ENCODE data around the gene R3HDM4. TPM values are rescaled to one million over a fixed set of nuclear protein-coding genes. Genes with fewer than 3 reads are reported as not detected.
A peak's percentile ranks its signal among the peaks of the same experiment; 100 is the strongest.

The R3HDM4 gene
- total and polyA plus RNA-seq, 9 of the 15 experiments (the other 6 are each of a cell fraction or from before 2014, with no cell fraction given): 3.2 to 154 (median 59.0) TPM

DNA sequence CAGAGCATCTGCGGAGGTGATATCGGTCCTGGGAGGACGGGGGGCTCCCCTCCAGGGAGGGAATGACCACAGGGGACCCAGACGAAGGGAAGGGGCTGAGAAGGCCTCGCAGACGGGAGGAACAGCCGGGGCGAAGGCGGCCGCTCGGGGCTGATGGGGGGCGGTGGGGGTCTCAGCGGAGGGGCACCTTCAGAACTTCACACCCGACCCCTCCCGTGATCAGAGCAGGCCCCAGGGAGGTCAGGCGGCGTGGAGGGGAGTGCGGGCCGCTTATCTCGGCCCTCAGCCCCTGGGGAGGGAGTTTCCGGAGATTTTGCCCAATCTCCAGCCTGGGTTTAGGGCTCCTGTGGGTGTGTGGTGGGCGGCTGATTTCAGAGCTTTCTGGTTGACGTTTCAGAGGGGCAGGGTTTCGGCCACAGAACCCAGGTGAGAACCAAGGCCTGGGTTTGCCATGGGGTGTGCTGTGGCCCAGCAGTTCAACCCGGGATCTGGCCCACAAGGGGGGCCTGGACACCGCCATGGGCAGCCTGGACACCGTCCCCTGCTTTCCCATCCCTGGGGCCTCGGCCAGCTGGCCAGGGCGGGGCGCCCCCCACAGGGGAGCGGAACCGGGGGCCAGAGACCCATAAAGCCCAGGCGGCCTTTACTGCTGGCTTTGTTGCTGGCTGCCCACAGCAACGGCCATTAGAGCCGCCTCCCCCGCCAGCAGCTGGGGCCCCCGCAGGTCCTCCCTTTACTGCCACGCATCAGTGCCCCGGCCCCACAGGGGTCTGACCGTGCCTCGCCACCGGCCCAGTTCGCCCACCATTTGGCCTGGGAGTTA lies 41.9 kb upstream of the R3HDM4 start (continued):
- TF ChIP-seq ARNT (IDR thresholded peaks at IDR 0.05) (peak in 1 of 2 experiments; percentile 20; a peak in 1 of 4 replicates), HDAC2 (IDR thresholded peaks at IDR 0.05) (peak; percentile 83), IFI16 (CRISPR knock-in tag; IDR thresholded peaks at IDR 0.05) (no peak), ZC3H8 (IDR thresholded peaks at IDR 0.05) (no peak), ZNF551 (CRISPR knock-in tag; IDR thresholded peaks at IDR 0.05) (no peak), ESRRB (CRISPR knock-in tag; IDR thresholded peaks at IDR 0.05; ENCODE audit: borderline replicate concordance) (no peak), MTA1 (IDR thresholded peaks at IDR 0.05; ENCODE audit: borderline replicate concordance) (peak; percentile 31; the same call in 1 of the 2 replicates), ZC3H4 (CRISPR knock-in tag; IDR thresholded peaks at IDR 0.05; ENCODE audit: borderline replicate concordance) (no peak; the same call in 1 of the 2 replicates), ZNF589 (CRISPR knock-in tag; IDR thresholded peaks at IDR 0.05; ENCODE audit: low read depth) (peak; percentile 34; the same call in 1 of the 2 replicates), TBL1XR1 (IDR thresholded peaks at IDR 0.05; ENCODE audit: low read length in 2 of 2) (no peak; a peak in 1 of 4 replicates), ZFP36 (IDR thresholded peaks at IDR 0.05; ENCODE audit: low read depth, low read length, partially characterized antibody) (no peak)
- TF ChIP-seq, protein P1, sequence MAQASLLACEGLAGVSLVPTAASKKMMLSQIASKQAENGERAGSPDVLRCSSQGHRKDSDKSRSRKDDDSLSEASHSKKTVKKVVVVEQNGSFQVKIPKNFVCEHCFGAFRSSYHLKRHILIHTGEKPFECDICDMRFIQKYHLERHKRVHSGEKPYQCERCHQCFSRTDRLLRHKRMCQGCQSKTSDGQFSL (CRISPR knock-in tag; IDR thresholded peaks at IDR 0.05): no peak; the same call in 1 of the 2 replicates
- TF ChIP-seq, protein P1 (tag; IDR thresholded peaks at IDR 0.05): no peak
- TF ChIP-seq, protein P2, sequence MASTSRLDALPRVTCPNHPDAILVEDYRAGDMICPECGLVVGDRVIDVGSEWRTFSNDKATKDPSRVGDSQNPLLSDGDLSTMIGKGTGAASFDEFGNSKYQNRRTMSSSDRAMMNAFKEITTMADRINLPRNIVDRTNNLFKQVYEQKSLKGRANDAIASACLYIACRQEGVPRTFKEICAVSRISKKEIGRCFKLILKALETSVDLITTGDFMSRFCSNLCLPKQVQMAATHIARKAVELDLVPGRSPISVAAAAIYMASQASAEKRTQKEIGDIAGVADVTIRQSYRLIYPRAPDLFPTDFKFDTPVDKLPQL (IDR thresholded peaks at IDR 0.05; ENCODE audit: extremely low read depth, insufficient read length): no peak
- TF ChIP-seq, protein P3, sequence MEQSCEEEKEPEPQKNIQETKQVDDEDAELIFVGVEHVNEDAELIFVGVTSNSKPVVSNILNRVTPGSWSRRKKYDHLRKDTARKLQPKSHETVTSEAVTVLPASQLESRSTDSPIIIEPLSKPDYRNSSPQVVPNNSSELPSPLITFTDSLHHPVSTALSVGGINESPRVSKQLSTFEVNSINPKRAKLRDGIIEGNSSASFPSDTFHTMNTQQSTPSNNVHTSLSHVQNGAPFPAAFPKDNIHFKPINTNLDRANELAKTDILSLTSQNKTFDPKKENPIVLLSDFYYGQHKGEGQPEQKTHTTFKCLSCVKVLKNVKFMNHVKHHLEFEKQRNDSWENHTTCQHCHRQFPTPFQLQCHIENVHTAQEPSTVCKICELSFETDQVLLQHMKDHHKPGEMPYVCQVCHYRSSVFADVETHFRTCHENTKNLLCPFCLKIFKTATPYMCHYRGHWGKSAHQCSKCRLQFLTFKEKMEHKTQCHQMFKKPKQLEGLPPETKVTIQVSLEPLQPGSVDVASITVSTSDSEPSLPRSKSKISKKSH (CRISPR knock-in tag; IDR thresholded peaks at IDR 0.05): no peak
- TF ChIP-seq, protein P4, sequence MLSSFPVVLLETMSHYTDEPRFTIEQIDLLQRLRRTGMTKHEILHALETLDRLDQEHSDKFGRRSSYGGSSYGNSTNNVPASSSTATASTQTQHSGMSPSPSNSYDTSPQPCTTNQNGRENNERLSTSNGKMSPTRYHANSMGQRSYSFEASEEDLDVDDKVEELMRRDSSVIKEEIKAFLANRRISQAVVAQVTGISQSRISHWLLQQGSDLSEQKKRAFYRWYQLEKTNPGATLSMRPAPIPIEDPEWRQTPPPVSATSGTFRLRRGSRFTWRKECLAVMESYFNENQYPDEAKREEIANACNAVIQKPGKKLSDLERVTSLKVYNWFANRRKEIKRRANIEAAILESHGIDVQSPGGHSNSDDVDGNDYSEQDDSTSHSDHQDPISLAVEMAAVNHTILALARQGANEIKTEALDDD (IDR thresholded peaks at IDR 0.05): no peak
- TF ChIP-seq, protein P5, sequence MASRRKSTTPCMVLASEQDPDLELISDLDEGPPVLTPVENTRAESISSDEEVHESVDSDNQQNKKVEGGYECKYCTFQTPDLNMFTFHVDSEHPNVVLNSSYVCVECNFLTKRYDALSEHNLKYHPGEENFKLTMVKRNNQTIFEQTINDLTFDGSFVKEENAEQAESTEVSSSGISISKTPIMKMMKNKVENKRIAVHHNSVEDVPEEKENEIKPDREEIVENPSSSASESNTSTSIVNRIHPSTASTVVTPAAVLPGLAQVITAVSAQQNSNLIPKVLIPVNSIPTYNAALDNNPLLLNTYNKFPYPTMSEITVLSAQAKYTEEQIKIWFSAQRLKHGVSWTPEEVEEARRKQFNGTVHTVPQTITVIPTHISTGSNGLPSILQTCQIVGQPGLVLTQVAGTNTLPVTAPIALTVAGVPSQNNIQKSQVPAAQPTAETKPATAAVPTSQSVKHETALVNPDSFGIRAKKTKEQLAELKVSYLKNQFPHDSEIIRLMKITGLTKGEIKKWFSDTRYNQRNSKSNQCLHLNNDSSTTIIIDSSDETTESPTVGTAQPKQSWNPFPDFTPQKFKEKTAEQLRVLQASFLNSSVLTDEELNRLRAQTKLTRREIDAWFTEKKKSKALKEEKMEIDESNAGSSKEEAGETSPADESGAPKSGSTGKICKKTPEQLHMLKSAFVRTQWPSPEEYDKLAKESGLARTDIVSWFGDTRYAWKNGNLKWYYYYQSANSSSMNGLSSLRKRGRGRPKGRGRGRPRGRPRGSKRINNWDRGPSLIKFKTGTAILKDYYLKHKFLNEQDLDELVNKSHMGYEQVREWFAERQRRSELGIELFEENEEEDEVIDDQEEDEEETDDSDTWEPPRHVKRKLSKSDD (conservative IDR thresholded peaks at IDR 0.05; ENCODE audit: low read length): no peak

All from K562 (cell line).